GM21737 (cell line): ENCODE measurements around the gene SUCO.
"Not testable (repeated sequence)": the region's sequence is repeated elsewhere in the genome, so short reads cannot be mapped to it uniquely, and the experiment has no call there.

Experiments used
- ATAC-seq: cut with Tn5 transposase; IDR thresholded peaks from one replicate; pipeline ENCODE4 v1.9.1; 2021; ENCODE audit warnings: mild to moderate bottlenecking, moderate library complexity; ENCODE audit not compliant: unreplicated experiment

The SUCO gene

GRCh38 chr1:172557270-172557669 lies 24.3 kb downstream of the SUCO start:
- no peak for ATAC-seq

- no peak for ATAC-seq
Measured at GRCh38 chr1:172559572-172560210, 26.7 kb downstream of the SUCO start.

- ATAC-seq: no peak
Measured at GRCh38 chr1:172561252-172561651, 28.3 kb downstream of the SUCO start.

- no peak for ATAC-seq
Measured at GRCh38 chr1:172566196-172566997, 33.4 kb downstream of the SUCO start.

GRCh38 chr1:172567720-172568119 lies 34.8 kb downstream of the SUCO start:
- no peak for ATAC-seq

- ATAC-seq: no peak
Measured at GRCh38 chr1:172574080-172574479, 41.1 kb downstream of the SUCO start.

- ATAC-seq: no peak
Measured at GRCh38 chr1:172578586-172578985, 45.6 kb downstream of the SUCO start.

GRCh38 chr1:172581273-172581672 lies 48.3 kb downstream of the SUCO start:
- ATAC-seq: no peak

- no peak for ATAC-seq
Measured at GRCh38 chr1:172581779-172582178, 48.8 kb downstream of the SUCO start.

GRCh38 chr1:172582889-172583288 lies 49.9 kb downstream of the SUCO start:
- no peak for ATAC-seq

GRCh38 chr1:172585348-172585747 lies 52.4 kb downstream of the SUCO start:
- no peak for ATAC-seq

GRCh38 chr1:172585861-172586260 lies 52.9 kb downstream of the SUCO start:
- ATAC-seq: no peak

GRCh38 chr1:172588296-172589291 lies 55.6 kb downstream of the SUCO start:
- ATAC-seq: no peak

GRCh38 chr1:172589553-172589952 lies 56.6 kb downstream of the SUCO start:
- ATAC-seq: no peak

GRCh38 chr1:172591429-172591828 lies 58.5 kb downstream of the SUCO start:
- not testable (repeated sequence) for ATAC-seq

GRCh38 chr1:172595066-172595465 lies 62.1 kb downstream of the SUCO start:
- ATAC-seq: not testable (repeated sequence)

GRCh38 chr1:172596782-172597181 lies 63.8 kb downstream of the SUCO start:
- ATAC-seq: not testable (repeated sequence)

- ATAC-seq: no peak
Measured at GRCh38 chr1:172599912-172600311, 67.0 kb downstream of the SUCO start.

GRCh38 chr1:172600615-172601014 lies 67.7 kb downstream of the SUCO start:
- no peak for ATAC-seq

GRCh38 chr1:172601046-172601630 lies 68.2 kb downstream of the SUCO start:
- no peak for ATAC-seq

GRCh38 chr1:172602706-172603105 lies 69.8 kb downstream of the SUCO start:
- no peak for ATAC-seq
